GM12864 (cell line): ENCODE results near the gene ZBTB17.

Source experiments
- DNase-seq: peaks from one replicate; pipeline ENCODE4 v3.0.0-alpha.2; 2011; ENCODE audit warnings: low read depth
- H3K4me3 ChIP-seq: 2 replicates; pipeline ENCODE4 v1.5.1; 2011; ENCODE audit warnings: mild to moderate bottlenecking, low read depth, low read length, control low read depth
- CTCF ChIP-seq: IDR thresholded peaks from 2 replicates; pipeline ENCODE4 v1.5.1; 2011; ENCODE audit warnings: low read depth, mild to moderate bottlenecking, moderate library complexity, low read length, control low read depth, inconsistent platforms; ENCODE audit errors: missing control alignments

The ZBTB17 gene

GRCh38 chr1:15955552-15955951 is 20.3 kb downstream of the ZBTB17 start:
- H3K4me3 ChIP-seq: no peak overlapping the region
- TF ChIP-seq CTCF: no peak
- no peak for DNase-seq

GRCh38 chr1:15954316-15954715 is 21.6 kb downstream of the ZBTB17 start:
- no peak overlapping the region for H3K4me3 ChIP-seq
- no peak for DNase-seq
- TF ChIP-seq CTCF: no peak

GRCh38 chr1:15953791-15954241 is 22.1 kb downstream of the ZBTB17 start:
- no peak for TF ChIP-seq CTCF
- no peak overlapping the region for H3K4me3 ChIP-seq
- DNase-seq: no peak

- TF ChIP-seq CTCF: no peak
- H3K4me3 ChIP-seq: no peak overlapping the region
- no peak for DNase-seq
Measured at GRCh38 chr1:15953294-15953771, 22.6 kb downstream of the ZBTB17 start.

- no peak for DNase-seq
- no peak for TF ChIP-seq CTCF
- no peak overlapping the region for H3K4me3 ChIP-seq
Measured at GRCh38 chr1:15952317-15953258, 23.3 kb downstream of the ZBTB17 start.

GRCh38 chr1:15951341-15952153 is 24.4 kb downstream of the ZBTB17 start:
- DNase-seq: no peak
- TF ChIP-seq CTCF: no peak
- H3K4me3 ChIP-seq: no peak overlapping the region
